MV-4-11 (cell line): Measurements from ENCODE around the gene PLSCR1.
"Not testable (repeated sequence)": the region's sequence is repeated elsewhere in the genome, so short reads cannot be mapped to it uniquely, and the experiment has no call there.

Experiments
- DNase-seq: peaks from one replicate; lab custom pipeline; 2025; lab: John Stamatoyannopoulos, UW

PLSCR1 gene

DNA sequence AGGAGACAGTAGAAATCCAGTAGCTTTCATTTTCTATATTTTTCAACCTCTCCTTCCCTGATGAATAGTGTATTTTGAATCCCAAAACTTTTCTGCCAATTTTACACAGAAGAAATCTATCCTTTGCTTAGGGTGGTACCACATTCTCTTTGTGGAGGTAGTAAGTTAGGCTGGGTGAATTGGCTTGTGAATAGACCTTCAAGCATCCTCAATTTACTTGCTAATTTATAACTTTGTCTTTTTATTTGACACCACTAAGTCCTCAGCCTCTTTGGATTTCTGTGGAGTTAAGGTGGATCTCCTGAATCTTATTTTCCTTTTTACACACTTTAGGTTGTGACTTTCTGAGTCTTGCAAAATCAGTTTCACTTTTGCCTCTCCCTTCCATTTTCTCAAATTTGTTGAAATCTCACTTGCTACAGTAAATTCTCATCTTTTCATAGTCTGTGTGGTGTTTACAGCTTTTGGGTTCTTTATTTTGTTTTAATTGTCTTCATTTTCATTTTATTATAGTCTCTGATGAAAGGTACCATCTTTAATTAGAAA, 5.7 kb upstream of the PLSCR1 start:
- no peak for DNase-seq

DNA sequence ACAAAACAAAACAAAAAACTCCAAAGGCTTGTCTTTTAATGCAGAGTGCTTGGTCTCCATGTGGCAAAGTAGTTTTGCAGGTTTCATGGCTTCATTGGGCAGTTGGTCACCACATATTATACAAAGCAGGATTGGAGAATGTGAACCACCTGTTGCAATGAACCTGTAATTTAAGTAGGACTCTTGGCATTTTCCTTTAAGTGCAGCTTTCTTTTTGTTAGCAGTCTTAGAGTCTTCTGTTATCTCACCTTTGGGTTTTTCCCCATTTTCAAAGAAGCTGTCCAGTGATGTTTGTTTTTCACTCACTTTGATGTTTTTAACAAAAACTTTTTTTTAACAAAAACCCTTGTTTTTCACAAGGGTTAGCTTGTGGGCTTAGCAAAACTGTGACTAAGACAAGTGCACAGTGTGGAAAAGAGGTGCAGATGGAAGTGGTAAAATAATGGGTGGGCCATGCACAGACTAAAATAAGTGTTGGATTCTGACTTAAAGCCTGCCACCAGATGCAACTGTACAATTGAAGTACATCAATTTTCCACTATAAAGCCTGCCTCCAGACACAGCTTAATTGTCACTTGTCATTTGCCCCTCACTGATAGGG, 2.9 kb upstream of the PLSCR1 start:
- DNase-seq, result no peak

DNA sequence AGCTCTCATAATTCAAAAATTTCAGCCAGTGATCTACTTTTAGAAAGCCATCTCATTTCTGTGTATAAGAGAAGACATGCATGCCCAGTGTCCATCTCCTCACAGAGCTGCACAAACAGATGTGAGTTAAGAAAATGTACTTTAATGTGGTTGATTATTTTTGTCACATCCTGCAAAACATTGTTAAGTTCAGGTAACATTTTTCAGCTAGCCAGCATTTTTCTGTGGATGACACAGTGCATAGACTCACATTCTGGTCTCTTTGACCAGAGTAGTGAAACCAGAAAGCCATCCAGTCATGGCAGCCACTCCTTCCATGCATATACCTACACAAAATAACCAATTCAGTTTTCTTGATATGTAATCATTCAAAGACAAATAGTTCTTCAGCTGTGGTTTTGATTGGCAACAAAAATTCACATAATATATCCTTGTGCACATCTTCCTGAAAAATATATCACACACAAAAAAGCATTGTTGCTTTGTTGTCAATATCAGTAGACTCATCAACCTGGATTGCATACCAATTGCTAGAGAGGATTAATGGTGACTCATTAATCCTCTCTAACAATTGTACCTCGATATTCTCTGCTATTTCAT, 2.1 kb upstream of the PLSCR1 start:
- no peak for DNase-seq

DNA sequence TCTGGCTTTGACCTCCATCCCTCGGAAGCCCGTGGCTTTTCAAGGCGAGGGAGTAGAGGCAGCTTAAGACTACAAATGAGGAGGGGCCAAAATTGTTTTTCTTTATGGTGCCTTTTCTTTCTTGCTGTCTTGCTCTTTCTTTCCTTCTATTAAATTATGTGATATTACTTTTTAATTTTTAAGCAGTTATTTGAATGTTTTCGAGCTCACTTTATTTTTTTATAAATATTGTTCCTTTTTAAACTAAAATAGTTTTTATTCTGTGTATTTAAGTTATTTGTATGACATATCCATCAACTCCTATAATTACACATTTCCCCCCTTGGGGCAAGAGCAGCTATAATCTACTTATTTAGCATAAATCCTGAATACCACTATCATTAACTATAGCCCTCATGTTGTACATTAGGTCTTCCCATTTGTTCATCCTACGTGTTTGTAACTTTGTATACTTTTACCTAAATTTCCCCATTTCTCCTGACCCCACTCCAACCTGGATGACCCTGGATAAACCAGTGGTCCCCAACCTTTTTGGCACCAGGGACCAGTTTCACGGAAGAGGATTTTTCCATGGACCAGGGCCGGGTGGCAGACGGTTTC, 622 bp upstream of the PLSCR1 start:
- no peak for DNase-seq

DNA sequence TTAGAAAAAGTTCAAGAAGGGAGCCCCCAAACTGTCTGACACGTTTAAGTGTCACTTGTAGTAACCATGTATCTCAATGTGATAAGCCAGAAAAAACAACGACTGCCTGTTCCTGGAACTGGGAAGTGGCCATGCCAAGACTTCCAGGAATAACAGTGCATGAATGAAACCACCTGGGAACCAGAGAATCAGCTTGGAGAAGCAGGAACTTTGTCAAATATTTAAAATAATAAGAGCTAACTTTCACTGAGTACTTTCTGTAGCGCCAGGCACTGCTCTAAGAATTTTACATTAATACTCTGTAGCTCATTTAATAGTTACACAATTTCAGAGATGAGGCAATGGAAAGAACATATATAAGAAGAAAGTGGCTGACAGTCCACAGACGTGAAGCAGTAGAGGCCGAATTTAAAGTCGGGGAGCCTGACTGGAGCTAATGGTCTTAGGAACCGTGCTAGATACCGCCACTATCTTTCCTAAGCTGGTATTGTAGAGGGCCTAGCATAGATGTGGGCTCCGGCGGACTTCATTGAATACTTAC, 876 bp downstream of the PLSCR1 start:
- no peak for DNase-seq

DNA sequence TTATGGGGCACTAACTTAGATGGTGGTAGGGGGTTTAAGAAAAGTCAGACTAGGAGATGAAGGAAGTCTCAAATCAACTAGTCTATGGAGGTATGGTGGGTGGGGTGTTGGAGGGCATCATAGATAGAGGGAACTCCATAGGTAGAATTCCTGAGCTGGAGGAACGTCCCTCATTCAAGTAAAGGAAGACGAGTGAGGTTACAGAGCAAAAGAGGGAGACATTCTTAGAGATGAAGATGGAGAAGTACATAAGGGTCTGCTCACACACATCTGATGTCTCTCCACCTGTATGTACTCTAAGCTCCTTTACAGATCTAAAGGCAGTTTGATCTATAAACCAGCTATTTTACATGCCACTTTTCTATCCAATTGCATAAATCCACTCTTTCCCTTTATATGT, 1.4 kb downstream of the PLSCR1 start:
- DNase-seq, result no peak

DNA sequence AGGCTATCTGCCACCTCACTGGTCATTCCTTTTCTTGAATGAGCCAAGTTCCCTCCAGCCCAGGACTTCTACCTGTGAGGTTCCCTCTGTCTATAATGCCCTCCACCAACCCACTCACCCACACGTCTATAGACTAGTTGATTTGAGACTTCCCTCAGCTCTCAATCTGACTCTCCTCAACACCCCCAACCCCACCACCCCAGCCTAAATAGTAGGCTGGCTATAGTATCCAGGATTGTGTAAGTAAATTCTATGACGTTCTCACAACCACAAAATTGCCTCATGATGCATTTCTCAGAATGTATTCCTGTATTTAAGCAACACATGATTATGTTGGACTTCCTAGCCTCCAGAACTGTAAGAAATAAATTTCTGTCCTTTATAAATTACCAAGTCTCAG, 2.2 kb downstream of the PLSCR1 start:
- DNase-seq, result peak; percentile 74

DNA sequence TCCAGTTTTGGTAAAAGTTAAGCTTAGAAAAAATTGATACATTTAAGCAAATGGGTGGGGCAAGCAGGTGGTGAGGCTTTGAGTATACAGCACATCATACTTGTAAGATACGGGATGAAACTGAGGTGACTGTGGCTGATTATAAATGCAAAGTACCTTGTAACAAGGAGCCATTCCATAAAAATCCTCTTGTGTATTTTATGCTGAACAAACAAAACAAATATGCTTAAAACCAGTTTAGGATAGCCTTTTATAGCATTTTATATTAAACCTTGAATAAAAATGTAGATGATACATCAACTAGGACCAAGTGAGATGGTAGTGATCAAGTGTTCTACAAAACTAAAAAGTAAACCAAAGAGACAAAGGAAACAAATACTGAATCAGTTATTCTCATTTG, 3.4 kb downstream of the PLSCR1 start:
- no peak for DNase-seq

DNA sequence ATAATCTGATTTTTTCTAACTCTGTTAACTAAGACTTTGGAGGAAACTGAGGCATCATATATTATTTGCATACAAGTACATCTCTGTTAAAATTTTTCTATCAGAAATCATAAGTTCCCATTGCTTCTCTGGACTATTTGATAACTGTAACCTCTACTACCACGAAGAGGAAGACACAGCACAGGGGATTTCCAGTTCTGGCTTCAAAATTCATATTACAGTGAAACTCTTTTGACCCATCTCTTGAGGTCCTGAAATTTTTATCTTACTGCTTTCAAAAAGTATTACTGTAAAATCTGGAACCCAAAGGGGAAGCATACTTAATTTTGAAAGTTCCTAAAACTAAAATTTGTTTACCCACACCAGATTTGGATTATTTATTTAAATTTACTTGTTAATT, 4.2 kb downstream of the PLSCR1 start:
- no peak for DNase-seq

DNA sequence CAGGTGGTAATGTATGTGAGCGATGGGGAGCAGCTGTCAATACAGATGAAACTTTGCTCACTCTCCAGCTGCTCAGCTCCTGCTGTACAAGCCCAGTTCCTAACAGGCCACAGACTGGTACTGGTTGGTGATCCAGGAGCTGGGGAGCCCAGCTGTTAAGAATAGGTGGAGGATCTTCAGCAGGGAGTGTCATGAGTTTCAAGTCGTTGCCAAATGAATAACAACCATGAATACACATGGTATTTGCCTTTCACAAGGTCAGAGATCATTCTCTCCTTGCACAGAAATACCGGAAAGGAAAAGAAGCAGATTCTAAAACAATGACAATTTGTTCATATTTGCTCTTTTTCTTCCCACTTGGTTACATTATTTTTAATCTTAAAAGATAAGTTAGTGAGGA, 5.1 kb downstream of the PLSCR1 start:
- DNase-seq, result no peak

DNA sequence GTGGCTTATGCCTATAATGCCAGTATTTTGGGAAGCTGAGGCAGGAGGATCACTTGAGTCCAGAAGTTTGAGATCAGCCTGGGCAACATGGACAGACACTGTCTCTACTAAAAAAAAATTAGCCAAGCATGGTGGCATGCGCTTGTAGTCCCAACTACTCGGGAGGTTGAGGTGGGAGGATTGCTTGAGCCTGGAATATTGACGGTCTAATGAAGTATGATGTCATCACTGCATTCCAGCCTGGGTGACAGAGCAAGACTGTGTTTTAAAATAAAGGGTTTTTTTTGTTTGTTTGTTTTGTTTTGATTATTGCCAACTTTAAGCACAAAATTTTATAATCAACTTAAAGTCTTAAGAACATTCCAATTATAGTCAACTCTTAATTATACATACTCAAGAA, 6.8 kb downstream of the PLSCR1 start:
- DNase-seq, result no peak

DNA sequence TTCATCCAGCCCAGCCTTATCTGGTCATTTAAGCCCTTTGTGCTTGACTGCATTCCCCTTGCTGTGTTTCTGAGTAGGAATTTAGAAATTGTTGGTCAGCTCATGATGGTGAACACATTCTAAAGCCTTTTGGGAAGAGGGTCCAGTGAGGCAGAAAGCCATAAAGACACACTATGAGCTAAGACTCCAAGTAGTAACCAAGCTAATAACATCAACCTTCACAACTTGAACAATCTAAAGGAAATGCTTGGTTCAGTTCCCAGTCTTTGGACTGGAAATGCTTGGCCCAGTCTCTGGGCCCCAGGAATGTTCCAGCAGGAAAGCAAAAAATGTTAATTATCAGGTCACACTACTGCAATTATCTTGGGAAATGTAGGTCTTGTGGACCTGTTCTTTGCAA, 7.7 kb downstream of the PLSCR1 start:
- DNase-seq, result no peak

DNA sequence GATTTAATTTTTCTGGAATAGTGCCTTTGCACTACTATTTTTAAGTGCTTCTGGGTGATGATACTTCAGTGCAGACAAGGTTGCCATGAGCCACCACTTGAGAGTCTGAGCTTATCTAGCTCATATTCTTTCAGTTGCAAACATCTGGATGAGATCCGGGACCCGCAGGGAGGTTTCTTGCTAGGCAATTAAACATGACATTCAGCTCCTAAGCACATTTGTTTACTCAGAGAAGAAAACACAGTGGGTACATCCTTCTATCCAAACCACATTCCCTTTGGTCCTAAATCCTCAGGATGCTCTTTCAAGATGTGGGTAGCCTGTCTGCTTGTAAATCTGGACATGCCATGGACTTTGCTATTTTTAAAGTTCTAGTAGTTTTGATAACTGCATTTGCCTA, 12.0 kb downstream of the PLSCR1 start:
- DNase-seq, result no peak

DNA sequence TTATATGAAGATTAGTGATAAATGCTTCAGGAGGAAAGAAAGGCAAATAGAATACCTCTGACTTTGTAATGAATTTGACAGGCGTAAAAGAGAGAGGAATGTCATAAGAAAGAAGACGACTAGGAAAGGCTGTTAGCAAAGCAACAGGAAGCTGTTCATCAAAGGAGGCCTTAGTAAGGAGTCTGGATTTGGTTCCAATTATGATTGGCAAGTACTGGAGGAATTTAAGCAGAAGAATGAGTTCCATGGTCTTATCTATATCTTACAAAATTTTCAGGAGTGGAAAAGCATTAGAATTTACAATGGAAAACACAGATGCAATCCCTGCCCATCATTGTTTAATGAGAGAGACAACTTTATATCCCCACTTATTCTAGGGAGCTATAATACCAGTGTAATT, 13.8 kb downstream of the PLSCR1 start:
- DNase-seq, result no peak

DNA sequence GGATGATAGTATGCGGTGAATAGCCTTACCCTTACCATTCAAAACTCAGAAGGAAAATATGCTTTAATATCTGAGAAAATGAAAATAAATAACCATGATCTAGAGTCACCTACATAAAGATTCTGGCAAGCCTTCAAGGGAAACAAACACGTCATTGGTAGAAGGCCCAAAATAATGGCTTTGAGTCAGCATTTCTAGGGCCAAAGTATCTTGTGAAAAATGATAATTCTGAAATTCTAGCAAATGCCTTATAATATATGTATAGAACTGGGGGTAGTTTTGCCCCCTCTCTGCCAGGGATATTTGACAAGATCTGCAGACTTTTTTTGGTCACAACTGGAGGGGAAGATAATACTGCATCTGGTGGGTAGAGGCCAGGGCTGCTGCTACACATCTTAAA, 15.4 kb downstream of the PLSCR1 start:
- no peak for DNase-seq

DNA sequence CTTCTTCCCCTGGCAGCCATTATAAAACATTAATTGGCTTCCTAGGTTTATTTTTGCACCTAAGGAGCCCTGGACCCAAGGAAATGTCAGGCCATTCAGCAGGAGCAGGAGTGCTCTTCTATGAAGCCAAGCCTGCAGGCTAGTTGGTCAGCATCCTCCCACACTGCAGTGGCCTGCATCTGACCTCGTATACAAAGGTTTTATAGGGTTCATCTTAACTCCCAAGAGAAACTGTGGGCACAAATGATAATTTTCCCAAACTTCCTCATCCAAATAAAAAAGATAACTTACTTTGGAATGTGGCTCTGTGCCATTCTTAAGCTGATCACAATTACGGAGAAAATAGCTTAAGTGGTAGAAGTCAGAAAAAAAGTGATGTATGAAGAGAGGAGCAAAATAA, 19.4 kb downstream of the PLSCR1 start:
- DNase-seq, result no peak

DNA sequence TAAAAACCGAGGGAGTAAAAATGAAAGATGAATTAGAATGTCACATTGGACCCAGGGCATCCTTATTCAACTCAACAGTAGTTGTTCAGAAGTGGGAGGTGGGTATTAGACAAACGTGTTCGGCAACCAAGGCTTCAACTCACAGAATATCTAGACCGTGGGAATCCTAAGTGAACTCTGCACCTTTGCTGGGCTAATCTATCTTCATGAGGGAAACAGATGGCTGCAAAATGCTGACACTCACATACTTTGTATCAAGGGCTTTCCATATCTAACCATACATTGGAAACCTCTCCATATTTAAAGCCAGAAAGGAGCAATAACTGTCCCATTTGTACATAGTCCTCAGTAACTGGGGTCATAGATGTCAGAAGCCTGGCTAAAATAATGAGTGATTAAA, 20.9 kb downstream of the PLSCR1 start:
- DNase-seq, result no peak

DNA sequence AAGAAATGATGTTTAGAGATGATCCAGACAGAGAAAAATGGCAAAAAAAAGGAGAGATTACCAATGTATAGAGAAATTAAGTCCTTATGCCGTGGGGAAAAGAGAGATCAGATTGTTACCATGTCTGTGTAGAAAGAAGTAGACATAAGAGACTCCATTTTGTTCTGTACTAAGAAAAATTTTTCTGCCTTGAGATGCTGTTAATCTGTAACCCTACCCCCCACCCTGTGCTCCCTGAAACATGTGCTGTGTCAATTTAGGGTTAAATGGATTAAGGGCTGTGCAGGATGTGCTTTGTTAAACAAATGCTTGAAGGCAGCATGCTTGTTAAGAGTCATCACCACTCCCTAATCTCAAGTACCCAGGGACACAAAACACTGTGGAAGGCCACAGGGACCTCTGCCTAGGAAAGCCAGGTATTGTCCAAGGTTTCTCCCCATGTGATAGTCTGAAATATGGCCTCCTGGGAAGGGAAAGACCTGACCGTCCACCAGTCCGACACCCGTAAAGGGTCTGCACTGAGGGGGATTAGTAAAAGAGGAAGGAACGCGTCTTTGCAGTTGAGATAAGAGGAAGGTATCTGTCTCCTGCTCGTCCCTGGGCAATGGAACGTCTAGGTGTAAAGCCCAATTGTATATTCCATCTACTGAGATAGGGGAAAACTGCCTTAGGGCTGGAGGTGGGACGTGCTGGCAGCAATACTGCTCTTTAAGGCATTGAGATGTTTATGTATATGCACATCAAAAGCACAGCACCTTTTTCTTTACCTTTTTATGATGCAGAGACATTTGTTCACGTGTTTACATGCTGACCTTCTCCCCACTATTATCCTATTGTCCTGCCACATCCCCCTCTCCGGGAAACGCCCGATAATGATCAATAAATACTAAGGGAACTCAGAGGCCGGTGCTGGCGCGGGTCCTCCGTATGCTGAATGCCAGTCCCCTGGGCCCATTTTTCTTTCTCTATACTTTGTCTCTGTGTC, 21.9 kb downstream of the PLSCR1 start:
- not testable (repeated sequence) for DNase-seq

DNA sequence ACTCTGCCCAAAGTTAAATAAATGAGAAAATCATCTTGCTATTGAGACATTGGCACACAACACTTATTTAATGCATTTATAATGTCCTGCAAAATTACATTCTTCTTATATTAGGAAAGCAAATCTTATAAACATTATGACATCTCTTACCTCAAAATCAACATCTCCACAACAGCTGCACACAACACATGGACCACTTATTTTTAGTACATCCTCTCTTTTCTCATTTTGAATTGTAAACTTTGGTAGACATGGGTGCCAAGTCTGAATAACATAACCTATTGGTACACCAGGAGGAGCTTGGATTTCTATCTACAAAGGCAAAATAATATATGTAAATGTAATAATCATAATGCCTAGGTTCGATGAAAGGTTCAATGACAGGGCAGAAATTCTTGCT, 23.0 kb downstream of the PLSCR1 start:
- no peak for DNase-seq

DNA sequence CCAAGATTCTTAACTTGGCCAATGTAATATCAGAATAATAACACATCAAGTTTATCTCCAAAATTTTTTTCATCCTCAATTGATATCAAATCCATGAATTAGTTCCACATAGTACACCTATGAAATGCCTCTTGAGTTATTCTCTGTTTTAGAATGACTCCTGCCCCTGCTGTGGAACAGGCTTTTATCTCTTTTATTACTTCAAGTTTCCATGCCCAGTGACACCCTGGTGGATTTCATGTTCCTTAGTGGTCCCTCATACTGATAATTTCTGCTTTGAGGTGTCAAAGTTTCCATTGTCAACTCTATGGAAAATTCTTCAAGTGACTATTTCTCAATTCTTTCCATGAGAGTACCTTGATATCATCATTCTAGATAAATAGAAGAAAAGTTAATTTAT, 24.6 kb downstream of the PLSCR1 start:
- DNase-seq, result no peak

DNA sequence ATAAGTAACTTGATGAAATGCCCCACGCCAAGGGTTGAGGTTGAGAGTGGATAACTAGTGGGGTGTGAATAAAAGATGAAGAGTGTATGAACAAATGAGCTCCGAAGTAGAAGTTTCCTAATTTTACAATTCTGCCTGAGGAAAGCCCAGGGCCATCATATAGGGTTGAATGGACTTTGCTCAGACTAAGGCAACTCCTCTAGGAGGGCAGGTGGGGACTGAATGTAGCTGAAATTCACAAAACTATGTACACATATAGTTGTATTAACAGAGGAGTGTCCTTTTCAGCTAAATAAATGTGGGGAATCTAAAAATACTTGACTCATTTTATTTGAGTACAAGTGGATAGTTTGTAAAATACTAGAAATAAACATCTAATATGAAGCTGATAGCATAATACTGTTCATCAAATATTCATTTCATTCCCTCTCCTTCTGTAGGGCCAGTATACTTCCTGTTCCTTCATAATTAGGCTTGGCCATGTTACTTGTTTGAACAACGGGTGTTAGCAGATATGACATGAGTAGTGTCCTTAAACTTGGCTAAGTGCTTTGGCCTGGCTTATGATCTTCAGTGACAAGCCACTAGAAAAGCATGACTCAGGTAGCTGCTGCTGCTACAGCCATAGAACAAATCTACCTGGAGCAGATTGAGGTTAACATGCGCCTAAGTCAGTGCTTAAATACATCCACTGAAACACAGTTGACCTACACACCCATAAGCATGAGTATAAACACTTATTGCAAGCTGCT, 26.5 kb downstream of the PLSCR1 start:
- DNase-seq, result no peak
